HCT116 (cell line): Measurements from ENCODE around the gene TMTC2. TPM values are rescaled to one million over a fixed set of nuclear protein-coding genes. Genes with fewer than 3 reads are reported as not detected.

Source experiments
- ATAC-seq: fragments of 200-7000 bp; cut with Tn5 transposase; 2 replicates; pipeline ENCODE4 v1.9.1; 2020; ENCODE audit warnings: mild to moderate bottlenecking, moderate library complexity
- BruUV-seq: library from RNA; stranded (reverse); fragments of 400-500 nt; replicated peaks from 2 replicates; lab custom pipeline; 2021; lab: Mats Ljungman, UMichigan
- CTCF ChIA-PET: fragments of 300-600 bp; sonication (Branson Sonifier 250); formaldehyde crosslinking; loops from one replicate; lab custom pipeline; 2021; ENCODE audit warnings: antibody characterized with exemption; lab: Charles Lee
- POLR2A ChIA-PET: fragments of 300-600, 350-600 bp; sonication (Branson Sonifier 250); formaldehyde crosslinking; loops from one replicate; lab custom pipeline; 2021; ENCODE audit warnings: antibody characterized with exemption; lab: Charles Lee
- RAD21 ChIA-PET, 2 experiments: fragments of 300-600 bp; sonication (Branson Sonifier 250); formaldehyde crosslinking; loops; one replicate each; lab custom pipeline; 2023; ENCODE audit warnings: low total read pairs in 2 of 2; ENCODE audit not compliant: uncharacterized antibody in 2 of 2, unreplicated experiment in 2 of 2, low non-redundant PET in 1 of 2; lab: Charles Lee
- DNase-seq: peaks from one replicate; pipeline ENCODE4 v3.0.0-alpha.2; 2010; ENCODE audit warnings: low read depth, low spot score
- H2AFZ ChIP-seq: fragments of 200-600 bp; shearing (Covaris generic), sonication (generic); 2 replicates; pipeline ENCODE4 v1.6.1; 2017; ENCODE audit warnings: low read depth, mixed run types, mixed read lengths, antibody characterized with exemption, low read length; ENCODE audit not compliant: poor library complexity, severe bottlenecking
- H3K27ac ChIP-seq: 2 replicates; pipeline ENCODE4 v1.5.1; 2012; ENCODE audit warnings: low read depth, low read length
- H3K27me3 ChIP-seq: fragments of 200-600 bp; sonication (generic); 2 replicates; pipeline ENCODE4 v1.6.1; 2016; ENCODE audit warnings: mixed run types, low read length, mixed read lengths; ENCODE audit not compliant: insufficient read depth
- H3K36me3 ChIP-seq, 2 experiments: fragments of 200-500 bp in 1 of 2; fragments of 200-600 bp in 1 of 2; sonication (Bioruptor generic) in 1 of 2; sonication (generic) in 1 of 2; 2 replicates each; pipeline versions ENCODE4 v1.5.1 to v1.6.1; 2014 to 2016; ENCODE audit warnings: low read length in 2 of 2, inconsistent platforms in 1 of 2, mixed read lengths in 1 of 2, mixed run types in 1 of 2; ENCODE audit not compliant: insufficient read depth in 2 of 2, control insufficient read depth in 1 of 2
- H3K4me1 ChIP-seq, 2 experiments: fragments of 200-600 bp in 1 of 2; sonication (generic) in 1 of 2; 2 replicates each; pipeline versions ENCODE4 v1.5.1 to v1.6.1; 2012 to 2017; ENCODE audit warnings: low read length in 2 of 2, inconsistent platforms in 1 of 2, mild to moderate bottlenecking in 1 of 2, mixed read lengths in 1 of 2, mixed run types in 1 of 2, moderate library complexity in 1 of 2; ENCODE audit not compliant: insufficient read depth in 2 of 2, control insufficient read depth in 1 of 2
- H3K4me2 ChIP-seq: fragments of 200-600 bp; sonication (generic); 2 replicates; pipeline ENCODE4 v1.6.1; 2017; ENCODE audit warnings: mixed run types, low read length, mixed read lengths
- H3K4me3 ChIP-seq, 2 experiments: fragments of 200-600 bp in 1 of 2; sonication (generic) in 1 of 2; replicated peaks in 1 of 2; 2 replicates each; pipeline ENCODE4 v1.5.1; 2011 to 2016; ENCODE audit warnings: low read length in 2 of 2, control low read depth in 1 of 2, low read depth in 1 of 2, mild to moderate bottlenecking in 1 of 2, mixed read lengths in 1 of 2, mixed run types in 1 of 2
- H3K79me2 ChIP-seq: fragments of 200-600 bp; sonication (generic); 2 replicates; pipeline ENCODE4 v1.6.1; 2017; ENCODE audit warnings: mild to moderate bottlenecking, mixed run types, low read length, moderate library complexity, mixed read lengths; ENCODE audit not compliant: insufficient read depth
- H3K9ac ChIP-seq: fragments of 200-600 bp; sonication (generic); 2 replicates; pipeline ENCODE4 v1.6.1; 2016; ENCODE audit warnings: low read length, mixed read lengths
- H3K9me2 ChIP-seq: fragments of 200-600 bp; sonication (generic), shearing (Covaris generic); 2 replicates; pipeline ENCODE4 v1.6.1; 2017; ENCODE audit warnings: mixed run types, mild to moderate bottlenecking, moderate library complexity; ENCODE audit not compliant: insufficient read depth
- H3K9me3 ChIP-seq, 2 experiments: fragments of 200-500 bp in 1 of 2; fragments of 200-600 bp in 1 of 2; sonication (Bioruptor generic) in 1 of 2; sonication (generic) in 1 of 2; 2 replicates each; pipeline ENCODE4 v1.6.1; 2014 to 2017; ENCODE audit warnings: low read length in 2 of 2, mixed read lengths in 2 of 2, inconsistent platforms in 1 of 2, low read depth in 1 of 2, mild to moderate bottlenecking in 1 of 2, mixed run types in 1 of 2, moderate library complexity in 1 of 2; ENCODE audit not compliant: control insufficient read depth in 1 of 2, insufficient read depth in 1 of 2
- H4K20me1 ChIP-seq: fragments of 200-600 bp; sonication (generic), shearing (Covaris generic); 2 replicates; pipeline ENCODE4 v1.6.1; 2017; ENCODE audit warnings: mixed run types, mild to moderate bottlenecking, moderate library complexity; ENCODE audit not compliant: insufficient read depth
- ATF3 ChIP-seq: IDR thresholded peaks from 2 replicates; pipeline ENCODE4 v1.6.1; 2012
- CEBPB ChIP-seq: IDR thresholded peaks from 2 replicates; pipeline ENCODE4 v1.6.1; 2012; ENCODE audit warnings: low read depth
- CTCF ChIP-seq, 3 experiments: fragments of 200-600 bp in 1 of 3; sonication (generic) in 1 of 3; IDR thresholded peaks in 2 of 3; conservative IDR thresholded peaks in 1 of 3; 2 replicates each; pipeline ENCODE4 v1.5.1; 2012 to 2017; ENCODE audit warnings: low read depth in 2 of 3, low read length in 2 of 3, antibody characterized with exemption in 1 of 3, borderline replicate concordance in 1 of 3, control low read depth in 1 of 3, mild to moderate bottlenecking in 1 of 3, mixed read lengths in 1 of 3, mixed run types in 1 of 3, moderate library complexity in 1 of 3; ENCODE audit not compliant: insufficient read depth in 1 of 3
- EGR1 ChIP-seq: IDR thresholded peaks from 2 replicates; pipeline ENCODE4 v1.6.1; 2012; ENCODE audit warnings: low read depth
- ELF1 ChIP-seq: IDR thresholded peaks from 2 replicates; pipeline ENCODE4 v1.6.1; 2012; ENCODE audit warnings: low read depth, borderline replicate concordance
- EZH2 ChIP-seq: fragments of 200-600 bp; sonication (generic); IDR thresholded peaks from 2 replicates; pipeline ENCODE4 v1.6.1; 2017; ENCODE audit warnings: antibody characterized with exemption, mixed run types
- EZH2phosphoT487 ChIP-seq: fragments of 200-600 bp; IDR thresholded peaks from 2 replicates; pipeline ENCODE4 v1.6.1; 2018; ENCODE audit warnings: antibody characterized with exemption, borderline replicate concordance
- FOSL1 ChIP-seq: IDR thresholded peaks from 2 replicates; pipeline ENCODE4 v1.6.1; 2012; ENCODE audit warnings: low read depth
- JUND ChIP-seq: IDR thresholded peaks from 2 replicates; pipeline ENCODE4 v1.6.1; 2012
- POLR2A ChIP-seq: IDR thresholded peaks from 2 replicates; pipeline ENCODE4 v1.7.0; 2011; ENCODE audit warnings: borderline replicate concordance; ENCODE audit not compliant: insufficient read depth, insufficient read length; ENCODE audit errors: extremely low read depth
- RAD21 ChIP-seq: IDR thresholded peaks from 2 replicates; pipeline ENCODE4 v1.6.1; 2012; ENCODE audit warnings: low read depth, mild to moderate bottlenecking
- SIN3A ChIP-seq: IDR thresholded peaks from 2 replicates; pipeline ENCODE4 v1.6.1; 2012; ENCODE audit warnings: low read depth
- SP1 ChIP-seq: IDR thresholded peaks from 2 replicates; pipeline ENCODE4 v1.6.1; 2012; ENCODE audit warnings: low read depth
- SRF ChIP-seq: IDR thresholded peaks from 2 replicates; pipeline ENCODE4 v1.6.1; 2012; ENCODE audit warnings: low read depth
- TCF7L2 ChIP-seq: IDR thresholded peaks from 2 replicates; pipeline ENCODE4 v1.7.0; 2011; ENCODE audit warnings: borderline replicate concordance, inconsistent platforms; ENCODE audit not compliant: insufficient read depth, insufficient read length; ENCODE audit errors: extremely low read depth
- YY1 ChIP-seq: IDR thresholded peaks from 2 replicates; pipeline ENCODE4 v1.6.1; 2011; ENCODE audit warnings: low read length, low read depth, moderate library complexity, mild to moderate bottlenecking; ENCODE audit not compliant: insufficient replicate concordance; ENCODE audit errors: extremely low read depth
- ZBTB33 ChIP-seq: IDR thresholded peaks from 2 replicates; pipeline ENCODE4 v1.6.1; 2011; ENCODE audit warnings: mild to moderate bottlenecking, low read length, moderate library complexity; ENCODE audit not compliant: insufficient replicate concordance; ENCODE audit errors: extremely low read depth
- ZFX ChIP-seq: fragments of 450-650 bp; IDR thresholded peaks from 2 replicates; pipeline ENCODE4 v1.6.1; 2017
- intact Hi-C: fragments of 100-400 bp; cut with micrococcal nuclease; formaldehyde crosslinking; loops from 2 replicates; pipeline ENCODE4 v1.10.0; 2022
- total RNA-seq: library from RNA; stranded (reverse); gene quantifications from one replicate; pipeline ENCODE4 v1.2.1, GENCODE V29; 2021; ENCODE audit not compliant: unreplicated experiment
- TF ChIP-seq, protein P1 (sequence below): IDR thresholded peaks from 2 replicates; pipeline ENCODE4 v1.6.1; 2012; ENCODE audit warnings: low read depth

TMTC2 gene
- total RNA-seq, 1 experiment from 2014 or later, result 11.5 TPM

DNA sequence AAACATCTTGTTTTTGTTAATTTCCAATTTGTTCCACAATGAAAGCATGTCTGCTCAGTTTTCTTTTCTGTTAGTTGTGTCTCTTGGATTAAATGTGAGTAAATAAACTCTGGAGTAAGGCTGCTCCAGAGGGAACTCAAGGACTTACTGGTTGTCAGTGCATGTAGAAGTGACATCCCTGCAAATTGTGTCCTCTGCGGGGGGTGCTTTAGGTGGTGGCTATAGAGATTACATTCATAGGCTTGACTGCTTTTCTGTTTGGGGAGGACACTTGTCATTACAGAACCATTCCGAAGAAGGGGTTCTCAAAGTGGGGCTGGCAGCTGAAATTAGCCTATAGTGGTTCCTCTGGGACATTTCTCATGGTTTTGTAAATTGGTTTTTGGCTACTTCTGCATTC is 8.8 kb downstream of the TMTC2 start:
- intact Hi-C loops, result no loop called here
- RAD21 ChIA-PET, result no interaction called here

More for the DNA sequence above, 8.8 kb downstream of the TMTC2 start:
- Histone ChIP-seq H3K4me3 (no peak overlapping the region), H3K27me3 (no peaks in the 10 kb centered on the region), H2AFZ (no peak overlapping the region), H3K36me3 (no peaks in the 10 kb centered on the region), H3K4me1 (no peaks in the 10 kb centered on the region), H3K9me2 (no peaks in the 10 kb centered on the region), H3K4me2 (no peak overlapping the region), H3K9ac (no peak overlapping the region), H4K20me1 (no peaks in the 10 kb centered on the region), H3K27ac (no peak overlapping the region), H3K79me2 (no peaks in the 10 kb centered on the region), H3K9me3 (no peaks in the 10 kb centered on the region)
- ATAC-seq, result no peak
- POLR2A ChIA-PET, result no interaction called here
- TF ChIP-seq POLR2A (no peak), ZFX (no peak), FOSL1 (no peak), RAD21 (no peak), EZH2phosphoT487 (no peak), EGR1 (no peak), SRF (no peak), ELF1 (no peak), EZH2 (no peak), SIN3A (no peak), TCF7L2 (no peak), JUND (no peak), CEBPB (no peak), ATF3 (no peak), YY1 (no peak), CTCF (IDR thresholded peaks at IDR 0.05 in 2 of 3, conservative IDR thresholded peaks at IDR 0.05 in 1 of 3; ENCODE audit: borderline replicate concordance in 1 of 3, insufficient read depth in 1 of 3, low read depth in 2 of 3, low read length in 2 of 3) (no peak), SP1 (no peak), ZBTB33 (no peak)
- TF ChIP-seq, protein P1, sequence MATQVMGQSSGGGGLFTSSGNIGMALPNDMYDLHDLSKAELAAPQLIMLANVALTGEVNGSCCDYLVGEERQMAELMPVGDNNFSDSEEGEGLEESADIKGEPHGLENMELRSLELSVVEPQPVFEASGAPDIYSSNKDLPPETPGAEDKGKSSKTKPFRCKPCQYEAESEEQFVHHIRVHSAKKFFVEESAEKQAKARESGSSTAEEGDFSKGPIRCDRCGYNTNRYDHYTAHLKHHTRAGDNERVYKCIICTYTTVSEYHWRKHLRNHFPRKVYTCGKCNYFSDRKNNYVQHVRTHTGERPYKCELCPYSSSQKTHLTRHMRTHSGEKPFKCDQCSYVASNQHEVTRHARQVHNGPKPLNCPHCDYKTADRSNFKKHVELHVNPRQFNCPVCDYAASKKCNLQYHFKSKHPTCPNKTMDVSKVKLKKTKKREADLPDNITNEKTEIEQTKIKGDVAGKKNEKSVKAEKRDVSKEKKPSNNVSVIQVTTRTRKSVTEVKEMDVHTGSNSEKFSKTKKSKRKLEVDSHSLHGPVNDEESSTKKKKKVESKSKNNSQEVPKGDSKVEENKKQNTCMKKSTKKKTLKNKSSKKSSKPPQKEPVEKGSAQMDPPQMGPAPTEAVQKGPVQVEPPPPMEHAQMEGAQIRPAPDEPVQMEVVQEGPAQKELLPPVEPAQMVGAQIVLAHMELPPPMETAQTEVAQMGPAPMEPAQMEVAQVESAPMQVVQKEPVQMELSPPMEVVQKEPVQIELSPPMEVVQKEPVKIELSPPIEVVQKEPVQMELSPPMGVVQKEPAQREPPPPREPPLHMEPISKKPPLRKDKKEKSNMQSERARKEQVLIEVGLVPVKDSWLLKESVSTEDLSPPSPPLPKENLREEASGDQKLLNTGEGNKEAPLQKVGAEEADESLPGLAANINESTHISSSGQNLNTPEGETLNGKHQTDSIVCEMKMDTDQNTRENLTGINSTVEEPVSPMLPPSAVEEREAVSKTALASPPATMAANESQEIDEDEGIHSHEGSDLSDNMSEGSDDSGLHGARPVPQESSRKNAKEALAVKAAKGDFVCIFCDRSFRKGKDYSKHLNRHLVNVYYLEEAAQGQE, result no peak
- BruUV-seq, result no TSS peak
- no peak for DNase-seq
- CTCF ChIA-PET, result interaction anchor here (2.2 kb wide), 1 partner anchor 10 kb away, joined by 9 read pairs; the partner anchor contains the start of gene TMTC2
